HG03571 (cell line): Measurements from ENCODE around the gene MBOAT2.

Experiments used
- ATAC-seq: cut with Tn5 transposase; IDR thresholded peaks from one replicate; pipeline ENCODE4 v1.9.1; 2021; ENCODE audit not compliant: unreplicated experiment

Gene MBOAT2

GRCh38 chr2:8833853-8834252 lies 169.6 kb downstream of the MBOAT2 start:
- ATAC-seq = no peak

- no peak for ATAC-seq
Measured at GRCh38 chr2:8831516-8831915, 172.0 kb downstream of the MBOAT2 start.

GRCh38 chr2:8827729-8828128 lies 175.8 kb downstream of the MBOAT2 start:
- no peak for ATAC-seq

- ATAC-seq = no peak
Measured at GRCh38 chr2:8822218-8822617, 181.3 kb downstream of the MBOAT2 start.

GRCh38 chr2:8821276-8822217 lies 181.9 kb downstream of the MBOAT2 start:
- no peak for ATAC-seq

- ATAC-seq = no peak
Measured at GRCh38 chr2:8819948-8820347, 183.5 kb downstream of the MBOAT2 start.

- no peak for ATAC-seq
Measured at GRCh38 chr2:8819194-8819593, 184.3 kb downstream of the MBOAT2 start.

- no peak for ATAC-seq
Measured at GRCh38 chr2:8817221-8817620, 186.3 kb downstream of the MBOAT2 start.

- ATAC-seq = no peak
Measured at GRCh38 chr2:8806885-8807704, 196.4 kb downstream of the MBOAT2 start.

GRCh38 chr2:8805278-8806210 lies 197.9 kb downstream of the MBOAT2 start:
- no peak for ATAC-seq

- ATAC-seq = peak; percentile 91
Measured at GRCh38 chr2:8803658-8804379, 199.7 kb downstream of the MBOAT2 start.

- ATAC-seq = no peak
Measured at GRCh38 chr2:8802741-8803140, 200.7 kb downstream of the MBOAT2 start.
